ENCODE results near the gene LRRC61.

The LRRC61 gene

DNA sequence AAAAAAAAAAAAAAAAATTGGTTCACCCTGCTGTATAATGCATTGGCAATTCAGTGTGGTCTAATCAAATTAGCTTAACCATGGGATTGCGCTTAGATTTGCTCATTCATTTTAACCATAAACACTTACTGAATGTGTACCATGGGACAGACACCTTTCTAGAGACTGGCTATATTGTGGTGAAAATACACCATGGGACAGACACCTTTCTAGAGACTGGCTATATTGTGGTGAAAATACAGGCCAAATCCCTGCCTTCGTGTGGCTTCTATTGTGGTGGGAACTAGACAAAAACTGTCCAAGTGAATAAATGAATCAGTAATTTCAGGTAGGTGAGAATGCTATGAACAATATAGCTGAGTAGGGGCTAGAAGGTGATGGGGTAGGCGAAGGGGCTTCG, 35.3 kb downstream of the LRRC61 start:
- DNase-seq: no peak

DNA sequence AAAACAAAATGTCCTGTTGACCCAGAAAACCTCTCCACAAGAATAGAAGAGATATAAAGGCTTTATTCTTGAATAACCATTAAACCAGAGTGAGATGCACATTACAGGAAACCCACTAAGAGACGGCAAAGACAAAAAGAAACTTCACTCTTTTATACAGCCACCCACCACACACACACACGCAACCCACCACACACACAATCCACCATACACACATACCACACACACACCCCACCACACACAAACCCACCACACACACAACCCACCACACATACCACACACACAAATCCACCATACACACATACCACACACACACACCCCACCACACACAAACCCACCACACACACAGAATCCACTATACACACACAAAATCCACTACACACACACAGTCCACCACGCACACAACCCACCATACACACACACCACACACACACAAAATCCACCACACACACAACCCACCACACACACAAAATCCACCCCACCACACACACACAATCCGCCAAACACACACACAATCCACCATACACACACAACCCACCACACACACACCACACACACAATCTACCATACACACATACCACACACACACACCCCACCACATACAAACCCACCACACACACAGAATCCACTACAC, 36.0 kb downstream of the LRRC61 start:
- no peak for DNase-seq

DNA sequence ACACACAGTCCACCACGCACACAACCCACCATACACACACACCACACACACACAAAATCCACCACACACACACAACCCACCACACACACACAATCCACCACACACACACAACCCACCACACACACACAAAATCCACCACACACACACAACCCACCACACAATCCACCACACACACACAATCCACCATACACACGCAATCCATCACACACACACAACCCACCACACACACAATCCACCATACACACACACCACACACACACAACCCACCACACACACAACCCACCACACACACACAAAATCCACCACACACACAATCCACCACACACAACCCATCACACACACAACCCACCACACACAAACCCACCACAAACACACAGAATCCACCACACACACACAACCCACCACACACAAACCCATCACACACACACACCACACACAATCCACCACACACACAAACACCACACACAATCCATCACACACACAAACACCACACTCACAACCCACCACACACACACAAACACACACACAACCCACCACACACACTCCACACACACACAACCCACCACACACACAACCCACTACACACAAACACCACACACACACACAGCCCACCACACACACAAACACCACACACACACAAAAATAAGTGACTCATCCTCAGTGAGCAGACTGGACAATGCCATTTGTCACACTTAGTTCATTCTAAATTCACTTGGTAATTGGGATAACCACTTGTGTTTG, 36.6 kb downstream of the LRRC61 start:
- no peak for DNase-seq

DNA sequence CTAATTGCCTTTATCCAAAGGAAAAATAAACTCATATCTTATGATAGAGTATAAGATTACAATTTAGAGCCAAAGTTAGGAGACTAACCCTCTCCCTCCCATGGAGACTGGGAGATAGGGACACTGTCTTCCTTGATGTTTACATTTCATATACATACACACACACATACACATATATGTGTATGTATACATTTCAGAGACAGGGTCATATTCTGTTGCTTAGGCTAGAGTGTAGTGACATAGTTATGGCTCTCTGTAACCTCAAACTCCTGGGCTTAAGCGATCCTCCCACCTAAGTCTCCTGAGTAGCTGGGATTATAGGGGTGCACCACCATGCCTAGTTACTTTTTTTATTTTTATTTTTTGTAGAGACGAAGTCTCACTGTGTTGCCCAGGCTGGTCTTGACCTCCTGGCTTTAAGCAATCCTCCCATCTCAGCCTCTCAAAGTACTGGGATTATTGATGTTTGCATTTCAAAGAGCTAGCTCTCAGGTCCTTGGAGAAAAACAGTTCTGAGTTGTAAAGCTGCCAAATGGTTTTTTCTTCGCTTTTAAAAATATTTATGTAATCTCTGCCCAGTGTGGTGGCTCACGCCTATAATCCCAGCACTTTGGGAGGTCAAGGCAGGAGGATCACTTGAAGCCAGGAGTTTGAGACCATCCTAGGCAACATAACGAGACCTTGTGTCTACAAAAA, 37.4 kb downstream of the LRRC61 start:
- no peak for DNase-seq

DNA sequence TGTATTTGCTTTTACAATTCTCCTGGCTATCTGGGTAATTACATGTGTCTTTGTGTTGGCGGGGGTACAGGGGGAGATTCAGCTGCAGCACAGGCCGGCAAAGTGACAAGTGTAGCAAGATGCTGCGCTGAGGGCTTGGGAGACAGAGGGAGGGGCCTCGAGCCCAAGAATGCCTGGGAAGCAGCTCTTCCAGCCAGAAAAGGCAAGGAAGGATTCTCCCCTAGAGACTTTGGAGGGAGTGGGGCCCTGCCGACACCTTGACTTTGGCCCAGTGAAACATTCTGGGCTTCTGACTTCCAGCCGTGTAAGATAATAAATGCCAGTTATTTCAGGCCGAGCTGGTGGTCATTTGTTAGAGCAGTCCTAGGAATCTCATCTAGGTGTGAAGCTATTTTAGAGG, 38.2 kb downstream of the LRRC61 start:
- DNase-seq: no peak

DNA sequence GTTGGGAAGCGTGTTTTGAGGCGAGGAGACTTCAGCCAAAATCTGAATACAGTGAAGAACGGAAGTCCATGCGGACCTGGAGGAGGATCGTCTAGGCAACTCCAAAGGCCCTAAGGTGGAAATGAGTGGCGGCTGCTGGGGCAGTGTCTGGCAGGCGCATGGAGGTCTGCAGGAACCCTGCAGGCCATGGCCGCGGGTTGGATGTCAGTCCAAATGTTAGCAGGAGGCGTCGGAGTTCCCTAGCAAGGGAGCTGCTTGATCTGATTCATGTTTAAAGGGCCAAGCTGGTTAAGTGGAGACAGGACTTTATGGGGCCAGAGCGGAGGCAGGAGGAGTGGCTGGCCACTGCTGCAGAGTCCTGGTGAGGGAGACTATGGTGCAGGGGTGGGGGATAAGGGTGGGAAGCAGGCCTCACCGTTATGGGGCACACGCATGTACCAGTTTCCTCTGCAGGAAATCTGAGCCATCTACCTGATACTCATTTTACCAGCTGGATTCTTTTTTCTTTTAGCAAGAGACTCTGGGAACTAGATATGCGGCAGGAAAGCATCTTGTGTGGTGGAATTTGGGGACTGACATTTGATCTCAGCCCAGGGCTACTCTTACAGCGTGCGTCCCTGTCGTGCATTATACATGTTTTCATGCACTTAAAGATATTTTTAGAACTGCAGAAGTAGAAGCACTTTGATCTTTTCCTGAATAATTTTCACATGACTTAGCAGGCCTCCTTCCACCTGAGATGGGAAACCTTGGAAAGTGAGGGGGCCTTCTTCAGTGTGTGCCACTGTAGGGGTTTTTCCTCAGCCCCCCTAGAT, 38.9 kb downstream of the LRRC61 start:
- DNase-seq: no peak

DNA sequence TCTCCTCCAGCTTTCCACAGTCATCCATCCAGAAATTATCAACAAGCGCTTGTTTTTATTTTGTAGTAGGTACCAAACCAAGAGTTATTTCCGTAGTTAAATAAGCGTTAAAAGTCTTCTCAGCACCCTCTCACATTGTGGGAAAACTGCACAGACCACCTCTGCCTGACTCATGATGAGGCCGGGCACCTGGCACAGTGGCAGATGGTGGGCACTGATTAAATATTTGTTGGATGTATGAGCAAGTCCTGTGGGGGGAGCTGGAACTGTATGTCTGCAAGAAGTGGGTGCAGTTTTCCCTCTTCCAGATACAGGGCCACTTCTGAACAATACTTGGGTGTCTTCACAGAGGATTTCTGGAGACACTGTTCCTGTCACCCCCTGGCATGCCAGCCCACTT, 40.2 kb downstream of the LRRC61 start:
- DNase-seq: no peak

DNA sequence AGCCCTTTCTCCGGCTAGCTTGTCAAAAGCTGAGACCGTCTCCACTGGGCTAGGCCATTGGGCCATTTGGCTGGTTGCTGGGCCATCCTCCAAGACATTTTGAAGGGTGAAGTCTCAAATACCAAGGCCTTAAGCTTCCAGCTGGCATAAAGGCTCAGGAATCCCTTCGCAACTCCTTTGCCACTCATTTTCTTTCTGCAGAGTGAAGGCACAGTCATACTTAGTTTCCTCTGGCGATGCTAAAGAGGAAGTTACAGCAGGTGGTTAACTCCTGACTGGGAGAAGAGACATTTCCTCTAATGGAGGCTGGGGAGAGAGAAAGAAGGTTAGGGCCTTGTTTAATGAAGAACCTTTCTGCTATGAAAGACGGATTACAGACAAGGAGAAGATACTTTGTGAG, 40.7 kb downstream of the LRRC61 start:
- no peak for DNase-seq

DNA sequence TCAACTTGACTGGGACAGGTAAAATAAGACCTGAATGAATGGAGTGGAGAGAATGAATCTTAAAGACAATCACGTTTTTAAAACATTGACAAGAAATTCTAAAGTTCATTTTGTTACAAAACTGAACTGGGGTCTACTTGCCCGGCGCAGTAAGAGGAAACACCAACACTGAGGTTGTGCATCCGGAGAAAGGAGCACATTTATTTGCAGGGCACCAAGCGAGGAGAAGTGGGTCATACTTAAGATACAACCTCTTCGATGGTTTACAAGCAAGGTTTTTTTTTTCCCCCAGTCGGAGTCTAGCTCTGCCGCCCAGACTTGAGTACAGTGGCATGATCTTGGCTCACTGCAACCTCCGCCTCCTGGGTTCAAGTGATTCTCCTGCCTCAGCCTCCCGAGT, 42.0 kb downstream of the LRRC61 start:
- no peak for DNase-seq

DNA sequence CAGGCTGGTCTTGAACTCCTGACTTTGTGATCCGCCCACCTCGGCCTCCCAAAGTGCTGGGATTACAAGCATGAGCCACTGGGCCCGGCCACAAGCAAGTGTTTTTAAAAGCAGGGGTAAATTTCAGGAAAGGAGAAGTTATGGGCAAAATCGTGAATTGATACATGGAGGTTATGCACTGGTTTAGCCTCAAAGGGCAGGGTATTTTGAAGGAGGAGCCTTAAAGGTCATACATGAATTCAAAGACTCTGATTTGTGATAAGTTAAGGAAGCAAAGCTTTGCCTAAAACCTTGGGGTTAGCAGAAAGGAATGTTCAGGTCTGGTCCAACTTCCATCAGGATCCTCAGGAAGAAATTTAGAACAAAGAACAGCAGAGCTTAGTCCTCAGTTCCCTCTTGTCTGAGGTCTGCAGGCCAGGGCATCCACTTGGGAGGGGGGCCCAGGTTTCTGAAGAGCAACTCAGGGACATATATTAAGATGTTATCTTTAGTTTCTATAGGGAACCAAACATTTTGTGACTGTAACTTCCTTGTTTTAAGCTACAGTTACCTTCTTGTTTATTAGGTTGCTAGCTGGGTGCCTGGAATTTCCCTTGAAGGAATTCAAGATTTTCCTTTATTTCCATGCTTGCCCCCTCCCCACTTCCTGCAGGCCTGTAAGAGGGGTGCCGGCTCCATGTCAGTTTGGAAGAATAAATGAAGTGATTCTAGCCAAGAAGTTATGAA, 42.7 kb downstream of the LRRC61 start:
- no peak for DNase-seq

DNA sequence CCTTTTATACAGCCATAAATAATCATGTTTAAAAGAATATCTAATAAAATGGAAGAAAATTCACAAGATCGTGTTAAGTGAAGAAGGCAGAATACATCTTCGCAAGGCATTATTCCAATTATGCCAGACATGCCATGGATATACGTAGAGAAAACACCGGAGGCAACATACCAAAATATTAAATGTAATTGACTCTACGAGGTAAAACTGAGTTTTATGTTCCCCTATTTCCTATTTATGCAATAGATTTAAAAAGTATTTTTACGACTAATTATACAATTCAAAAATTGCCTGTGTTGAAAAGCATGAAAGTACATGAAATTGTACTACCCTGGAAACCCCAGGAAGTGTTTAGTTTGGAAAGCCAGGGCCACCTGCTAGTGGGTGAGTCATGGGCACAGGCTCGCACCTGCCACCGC, 44.5 kb downstream of the LRRC61 start:
- DNase-seq: no peak

DNA sequence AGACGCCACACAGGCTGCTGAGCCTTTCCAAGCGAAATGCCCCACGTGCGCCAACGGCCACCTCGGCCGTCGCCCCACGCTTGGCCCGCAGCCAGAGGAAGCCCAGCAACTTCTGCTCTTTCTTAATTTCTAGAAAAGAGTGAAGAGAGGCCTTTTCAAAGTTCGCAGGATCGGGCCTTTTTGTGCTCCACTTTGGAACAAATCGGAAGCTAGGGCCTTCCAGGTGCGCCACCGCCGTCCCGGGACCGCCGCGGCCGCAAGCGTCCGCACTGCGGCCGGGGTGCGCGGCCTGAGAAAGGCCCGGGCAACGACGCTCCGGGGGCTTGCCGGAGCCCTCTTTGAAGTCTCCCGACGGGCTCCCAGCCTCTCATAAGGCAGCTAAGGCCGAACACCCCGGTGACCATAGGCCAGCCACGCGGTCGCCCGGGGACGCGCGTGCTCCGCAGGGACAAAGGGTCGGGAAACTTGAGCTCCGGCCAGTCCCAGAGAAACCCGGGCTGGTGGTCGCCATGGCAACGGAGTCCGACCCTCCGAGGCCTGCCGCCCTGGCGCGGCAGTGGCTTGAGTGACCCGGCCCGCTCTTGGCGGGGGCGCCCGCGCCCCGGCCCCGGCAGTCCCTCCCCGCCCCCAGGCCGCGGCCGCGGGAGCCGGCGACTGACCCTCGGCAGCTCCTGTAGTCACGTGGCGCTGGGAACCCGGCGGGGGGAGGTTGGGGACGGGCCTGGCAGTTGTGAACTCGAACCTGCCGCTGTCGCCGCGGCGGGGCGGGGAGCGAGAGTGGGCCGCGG, 45.1 kb downstream of the LRRC61 start, which contains the start of gene REPIN1:
Gene REPIN1 (plus strand): TSS at position 727 of the 788 bp plus-strand sequence. CDS start 890 bp downstream, outside the sequence.
- DNase-seq: peak; percentile 72

DNA sequence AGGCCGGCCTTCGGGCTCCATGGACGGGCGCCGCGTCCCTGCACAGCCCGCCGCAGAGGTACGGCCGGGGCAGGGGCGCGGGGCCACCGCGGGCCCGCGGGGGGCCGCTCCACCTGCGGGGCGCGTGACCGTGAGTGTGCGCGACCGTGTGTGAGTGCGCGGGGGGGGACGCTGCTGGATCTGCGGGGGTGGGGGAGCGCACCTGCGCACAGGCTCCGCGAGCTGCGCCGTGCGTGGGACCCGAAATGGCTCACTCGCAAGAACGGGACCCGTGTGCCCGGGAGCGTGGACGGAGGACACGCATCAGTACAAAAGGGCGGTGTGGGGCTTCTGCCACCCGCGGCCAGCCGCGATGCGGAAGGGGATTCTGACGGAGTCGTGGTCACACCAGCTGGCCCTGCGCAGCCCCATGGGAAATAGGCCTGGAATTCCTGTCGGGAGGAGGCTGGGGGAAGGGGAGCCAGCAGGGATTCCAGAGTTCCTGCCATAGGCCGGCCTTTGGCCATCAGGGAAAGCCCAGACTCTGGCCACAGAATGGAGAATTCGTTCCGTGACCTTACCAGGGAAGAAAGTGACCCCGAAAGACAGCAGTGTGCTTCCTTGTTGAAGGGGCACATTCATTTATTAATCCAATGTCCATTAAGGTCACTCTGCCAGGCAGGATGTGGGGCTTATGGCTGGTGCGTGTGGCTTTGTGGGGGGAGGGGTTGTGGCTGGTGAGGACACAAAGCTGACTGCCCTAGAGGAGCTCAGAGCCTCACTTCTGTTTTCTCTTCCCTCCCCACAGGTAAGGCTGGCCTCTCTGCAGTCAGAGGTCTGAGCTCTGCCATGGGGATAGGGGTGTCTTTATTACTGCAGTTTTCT, 46.0 kb downstream of the LRRC61 start:
- peak; percentile 73 for DNase-seq

DNA sequence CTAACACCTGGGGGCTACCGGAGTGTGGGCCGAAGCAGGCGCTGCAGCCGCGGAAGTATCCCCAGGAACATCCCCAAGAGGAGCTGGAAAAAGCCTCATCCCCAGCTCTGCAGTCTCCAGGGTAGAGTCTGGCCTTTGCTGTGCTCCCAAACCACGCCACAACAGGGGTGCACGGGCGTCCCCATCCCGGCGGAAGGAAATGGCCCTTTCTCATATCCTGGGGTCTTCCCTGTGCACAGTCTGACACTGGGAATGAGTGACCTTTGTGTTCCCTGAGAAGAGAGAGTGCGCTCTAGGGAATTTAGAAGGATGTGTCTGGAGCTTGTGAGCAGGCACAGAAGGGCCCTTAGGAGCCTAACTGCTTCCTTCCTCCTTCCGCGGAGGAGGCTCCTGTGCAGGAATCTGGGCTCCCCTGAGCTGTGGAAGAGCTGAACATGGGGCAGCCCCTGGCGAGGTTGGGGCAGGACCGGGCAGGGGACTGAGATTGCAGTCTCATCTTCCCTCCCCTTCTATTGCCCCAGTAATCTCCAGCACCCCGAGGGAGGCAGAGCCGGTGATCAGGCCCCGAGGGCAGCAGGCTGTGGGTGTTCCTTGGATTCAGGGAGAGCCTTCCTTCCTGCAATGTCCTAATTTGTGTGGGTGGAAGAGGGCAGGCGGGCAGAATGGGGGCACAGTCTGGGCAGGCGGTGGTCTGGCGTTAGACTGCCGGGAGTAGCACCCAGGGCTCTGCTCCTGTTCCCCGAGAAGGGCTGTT, 46.8 kb downstream of the LRRC61 start:
- DNase-seq: no peak

DNA sequence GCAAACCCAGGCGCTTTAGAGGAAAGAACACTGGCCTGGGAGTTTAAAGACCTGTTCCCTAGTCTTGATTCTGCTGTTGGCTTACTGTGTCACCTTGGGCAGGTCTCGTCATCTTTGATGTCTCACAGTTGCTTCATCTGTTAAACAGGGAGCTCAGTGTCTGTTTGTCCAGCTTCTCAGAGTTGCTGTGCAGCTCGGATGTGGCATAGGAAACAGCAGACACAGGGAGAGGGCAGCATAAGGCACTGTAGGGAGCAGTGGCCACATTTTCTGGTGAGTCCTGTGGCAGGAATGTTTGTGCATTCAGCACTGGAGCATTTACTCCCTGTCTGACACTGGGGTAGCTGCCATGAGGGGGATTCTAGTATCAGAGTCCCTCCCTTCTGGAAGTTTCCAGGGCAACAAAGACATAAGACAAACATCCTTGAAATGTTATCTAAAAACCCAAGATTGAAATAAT, 47.5 kb downstream of the LRRC61 start:
- DNase-seq: no peak

DNA sequence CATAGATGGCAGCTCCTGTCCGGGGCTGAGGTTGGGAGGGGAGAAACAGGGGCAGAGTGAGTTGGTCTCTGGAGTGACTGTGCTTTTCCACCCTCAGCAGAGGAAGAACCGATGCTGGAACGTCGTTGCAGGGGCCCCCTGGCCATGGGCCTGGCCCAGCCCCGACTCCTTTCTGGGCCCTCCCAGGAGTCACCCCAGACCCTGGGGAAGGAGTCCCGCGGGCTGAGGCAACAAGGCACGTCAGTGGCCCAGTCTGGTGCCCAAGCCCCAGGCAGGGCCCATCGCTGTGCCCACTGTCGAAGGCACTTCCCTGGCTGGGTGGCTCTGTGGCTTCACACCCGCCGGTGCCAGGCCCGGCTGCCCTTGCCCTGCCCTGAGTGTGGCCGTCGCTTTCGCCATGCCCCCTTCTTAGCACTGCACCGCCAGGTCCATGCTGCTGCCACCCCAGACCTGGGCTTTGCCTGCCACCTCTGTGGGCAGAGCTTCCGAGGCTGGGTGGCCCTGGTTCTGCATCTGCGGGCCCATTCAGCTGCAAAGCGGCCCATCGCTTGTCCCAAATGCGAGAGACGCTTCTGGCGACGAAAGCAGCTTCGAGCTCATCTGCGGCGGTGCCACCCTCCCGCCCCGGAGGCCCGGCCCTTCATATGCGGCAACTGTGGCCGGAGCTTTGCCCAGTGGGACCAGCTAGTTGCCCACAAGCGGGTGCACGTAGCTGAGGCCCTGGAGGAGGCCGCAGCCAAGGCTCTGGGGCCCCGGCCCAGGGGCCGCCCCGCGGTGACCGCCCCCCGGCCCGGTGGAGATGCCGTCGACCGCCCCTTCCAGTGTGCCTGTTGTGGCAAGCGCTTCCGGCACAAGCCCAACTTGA, 48.2 kb downstream of the LRRC61 start:
- DNase-seq: no peak

DNA sequence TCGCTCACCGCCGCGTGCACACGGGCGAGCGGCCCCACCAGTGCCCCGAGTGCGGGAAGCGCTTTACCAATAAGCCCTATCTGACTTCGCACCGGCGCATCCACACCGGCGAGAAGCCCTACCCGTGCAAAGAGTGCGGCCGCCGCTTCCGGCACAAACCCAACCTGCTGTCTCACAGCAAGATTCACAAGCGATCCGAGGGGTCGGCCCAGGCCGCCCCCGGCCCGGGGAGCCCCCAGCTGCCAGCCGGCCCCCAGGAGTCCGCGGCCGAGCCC, 48.8 kb downstream of the LRRC61 start:
- DNase-seq: no peak

DNA sequence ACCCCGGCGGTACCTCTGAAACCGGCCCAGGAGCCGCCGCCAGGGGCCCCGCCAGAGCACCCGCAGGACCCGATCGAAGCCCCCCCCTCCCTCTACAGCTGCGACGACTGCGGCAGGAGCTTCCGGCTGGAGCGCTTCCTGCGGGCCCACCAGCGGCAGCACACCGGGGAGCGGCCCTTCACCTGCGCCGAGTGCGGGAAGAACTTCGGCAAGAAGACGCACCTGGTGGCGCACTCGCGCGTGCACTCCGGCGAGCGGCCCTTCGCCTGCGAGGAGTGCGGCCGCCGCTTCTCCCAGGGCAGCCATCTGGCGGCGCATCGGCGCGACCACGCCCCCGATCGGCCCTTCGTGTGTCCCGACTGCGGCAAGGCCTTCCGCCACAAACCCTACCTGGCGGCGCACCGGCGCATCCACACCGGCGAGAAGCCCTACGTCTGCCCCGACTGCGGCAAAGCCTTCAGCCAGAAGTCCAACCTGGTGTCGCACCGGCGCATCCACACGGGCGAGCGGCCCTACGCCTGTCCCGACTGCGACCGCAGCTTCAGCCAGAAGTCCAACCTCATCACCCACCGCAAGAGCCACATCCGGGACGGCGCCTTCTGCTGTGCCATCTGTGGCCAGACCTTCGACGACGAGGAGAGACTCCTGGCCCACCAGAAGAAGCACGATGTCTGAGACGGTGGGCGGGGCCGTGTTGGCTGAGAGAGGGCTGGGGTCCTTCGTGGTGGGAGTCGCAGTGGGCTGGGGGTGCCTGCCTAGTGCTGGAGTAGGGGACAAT, 49.3 kb downstream of the LRRC61 start:
- DNase-seq: no peak
